LNCAP (cell line): ENCODE results near the gene PKD2L2.

ENCODE experiments used
- CTCF ChIP-seq: fragments of 450-650 bp; IDR thresholded peaks from 2 replicates; pipeline ENCODE4 v1.5.1; 2017; ENCODE audit warnings: mild to moderate bottlenecking

PKD2L2 gene

GRCh38 chr5:137945825-137946224, 56.6 kb downstream of the PKD2L2 start:
- no peak for TF ChIP-seq CTCF

- TF ChIP-seq CTCF: no peak
Observed at GRCh38 chr5:137954131-137954879, 65.0 kb downstream of the PKD2L2 start.

- no peak for TF ChIP-seq CTCF
Observed at GRCh38 chr5:137957948-137958347, 68.7 kb downstream of the PKD2L2 start.

- no peak for TF ChIP-seq CTCF
Observed at GRCh38 chr5:137959488-137959887, 70.2 kb downstream of the PKD2L2 start.

- TF ChIP-seq CTCF: no peak
Observed at GRCh38 chr5:137960141-137960540, 70.9 kb downstream of the PKD2L2 start.

GRCh38 chr5:137960819-137961218, 71.6 kb downstream of the PKD2L2 start:
- TF ChIP-seq CTCF: no peak

- TF ChIP-seq CTCF: no peak
Observed at GRCh38 chr5:137975208-137975607, 86.0 kb downstream of the PKD2L2 start.

- TF ChIP-seq CTCF: no peak
Observed at GRCh38 chr5:137989419-137989818, 100.2 kb downstream of the PKD2L2 start.
